ENCODE data around the gene CYB561. TPM values are rescaled to one million over a fixed set of nuclear protein-coding genes. Genes with fewer than 3 reads are reported as not detected.

The CYB561 gene
- total and polyA plus RNA-seq, 2 donors (not counting 1 experiment from before 2014, with no cell fraction given) = 3.5 to 4.9 TPM

DNA sequence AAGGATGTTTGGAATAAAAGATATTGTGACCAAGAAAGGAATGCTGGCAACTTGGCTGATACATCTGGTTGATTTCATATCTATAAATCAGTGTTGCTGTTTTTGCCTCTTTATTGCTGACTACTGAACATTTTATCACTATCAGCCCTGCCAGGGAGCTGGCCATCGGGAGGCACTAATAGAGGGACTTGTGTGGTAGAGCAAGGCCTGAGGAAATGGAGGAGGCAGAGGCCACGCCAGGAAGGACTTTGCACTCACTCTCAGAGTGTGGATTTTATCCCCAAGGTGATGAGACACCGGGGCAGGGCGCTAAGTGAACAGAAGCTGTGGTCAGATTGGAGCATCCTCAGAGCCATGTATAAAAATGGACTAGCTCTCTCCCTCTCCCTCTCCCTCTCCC is 9.3 kb upstream of the CYB561 start:
- TF ChIP-seq CTCF (IDR thresholded peaks at IDR 0.05) = no peak
- TF ChIP-seq EZH2 (IDR thresholded peaks at IDR 0.05; ENCODE audit: borderline replicate concordance, insufficient read depth, low read depth, low read length, poor library complexity, severe bottlenecking) = no peak
- CTCF ChIA-PET = no interaction called here

GRCh38 chr17:63454915-63455314 is 8.8 kb upstream of the CYB561 start:
- POLR2A ChIA-PET = interaction anchor here (0.6 kb wide), 1 partner anchor 167 kb away, joined by 9 read pairs; no protein-coding TSS in a partner anchor
- no peak overlapping the region for H2AFZ ChIP-seq (ENCODE audit: insufficient read depth, low read depth, low read length, poor library complexity, severe bottlenecking)

More for the DNA sequence above, 9.3 kb upstream of the CYB561 start:
- Histone ChIP-seq H3K36me3 (replicated peaks in 1 of 2; ENCODE audit: control extremely low read depth in 1 of 2, control insufficient read depth in 1 of 2, extremely low read depth in 1 of 2, insufficient read depth in 2 of 2, low read length in 1 of 2) (no peaks in the 10 kb centered on the region), H4K20me1 (ENCODE audit: control insufficient read depth, insufficient read depth, low read length, poor library complexity, severe bottlenecking) (no peaks in the 10 kb centered on the region), H3K9me3 (ENCODE audit: control extremely low read depth in 1 of 3, control insufficient read depth in 2 of 3, insufficient read depth in 1 of 3, low read length in 2 of 3) (no peaks in the 10 kb centered on the region), H3K9ac (ENCODE audit: low read length) (no peak overlapping the region), H3K4me2 (replicated peaks; ENCODE audit: low read depth, low read length, poor library complexity, severe bottlenecking) (no peak overlapping the region), H3K4me1 (ENCODE audit: control insufficient read depth in 2 of 2, insufficient read depth in 2 of 2, low read length in 2 of 2) (peaks cover 0 to 8% of the 10 kb centered on the region in 2 donors), H3K79me2 (ENCODE audit: control insufficient read depth, insufficient read depth, low read length) (no peaks in the 10 kb centered on the region), H3K27ac (ENCODE audit: low read length in 2 of 2) (no peak overlapping the region), H3K4me3 (ENCODE audit: control extremely low read depth in 1 of 5, extremely low read depth in 1 of 5, insufficient read depth in 1 of 5, low read depth in 2 of 5, low read length in 4 of 5) (no peak overlapping the region), H2AFZ (ENCODE audit: insufficient read depth, low read depth, low read length, poor library complexity, severe bottlenecking) (no peak overlapping the region), H3K27me3 (replicated peaks in 1 of 4; ENCODE audit: control extremely low read depth in 1 of 4, control insufficient read depth in 3 of 4, insufficient read depth in 4 of 4, low read length in 3 of 4) (no peaks in the 10 kb centered on the region)
- intact Hi-C loops (cut with micrococcal nuclease) = no loop called here
- Mint-ChIP-seq H3K27ac (no peak overlapping the region), H3K4me1 (peaks cover under 1% of the 10 kb centered on the region), H3K4me3 (no peak overlapping the region), H3K9me3 (ENCODE audit: insufficient read depth) (no peaks in the 10 kb centered on the region), H3K27me3 (peaks cover 3% of the 10 kb centered on the region)
- no peak for DNase-seq
- POLR2A ChIA-PET = no interaction called here
- ATAC-seq (ENCODE audit: low read depth) = no peak
- 88% methylated on average over 1 of the region's 4 CpGs for WGBS (ENCODE audit: insufficient coverage)

More at GRCh38 chr17:63454915-63455314, 8.8 kb upstream of the CYB561 start:
- ATAC-seq (ENCODE audit: low read depth) = no peak
- Histone ChIP-seq H4K20me1 (ENCODE audit: control insufficient read depth, insufficient read depth, low read length, poor library complexity, severe bottlenecking) (no peaks in the 10 kb centered on the region), H3K9me3 (ENCODE audit: control extremely low read depth in 1 of 3, control insufficient read depth in 2 of 3, insufficient read depth in 1 of 3, low read length in 2 of 3) (no peaks in the 10 kb centered on the region), H3K4me3 (ENCODE audit: control extremely low read depth in 1 of 5, extremely low read depth in 1 of 5, insufficient read depth in 1 of 5, low read depth in 2 of 5, low read length in 4 of 5) (no peak overlapping the region), H3K9ac (ENCODE audit: low read length) (no peak overlapping the region), H3K36me3 (replicated peaks in 1 of 2; ENCODE audit: control extremely low read depth in 1 of 2, control insufficient read depth in 1 of 2, extremely low read depth in 1 of 2, insufficient read depth in 2 of 2, low read length in 1 of 2) (no peaks in the 10 kb centered on the region), H3K4me1 (ENCODE audit: control insufficient read depth in 2 of 2, insufficient read depth in 2 of 2, low read length in 2 of 2) (peaks cover 0 to 8% of the 10 kb centered on the region in 2 donors), H3K27ac (ENCODE audit: low read length in 2 of 2) (no peak overlapping the region), H3K27me3 (replicated peaks in 1 of 4; ENCODE audit: control extremely low read depth in 1 of 4, control insufficient read depth in 3 of 4, insufficient read depth in 4 of 4, low read length in 3 of 4) (no peaks in the 10 kb centered on the region), H3K79me2 (ENCODE audit: control insufficient read depth, insufficient read depth, low read length) (no peaks in the 10 kb centered on the region), H3K4me2 (replicated peaks; ENCODE audit: low read depth, low read length, poor library complexity, severe bottlenecking) (no peak overlapping the region)
- WGBS (ENCODE audit: insufficient coverage) = 55% methylated on average over 2 of the region's 5 CpGs
- Mint-ChIP-seq H3K27me3 (peaks cover 5% of the 10 kb centered on the region), H3K4me1 (no peaks in the 10 kb centered on the region), H3K27ac (no peak overlapping the region), H3K9me3 (ENCODE audit: insufficient read depth) (no peaks in the 10 kb centered on the region), H3K4me3 (no peak overlapping the region)
- no peak for DNase-seq
- no peak for TF ChIP-seq EZH2 (IDR thresholded peaks at IDR 0.05; ENCODE audit: borderline replicate concordance, insufficient read depth, low read depth, low read length, poor library complexity, severe bottlenecking)
- no peak for TF ChIP-seq CTCF (IDR thresholded peaks at IDR 0.05)
- intact Hi-C loops (cut with micrococcal nuclease) = no loop called here
- CTCF ChIA-PET = no interaction called here
